ENCODE measurements around the gene UGT1A10.
"Not testable (repeated sequence)": the region's sequence is repeated elsewhere in the genome, so short reads cannot be mapped to it uniquely, and the experiment has no call there.

The UGT1A10 gene

GRCh38 chr2:233655943-233656342, 19.7 kb downstream of the UGT1A10 start:
- not testable (repeated sequence) for DNase-seq (ENCODE audit: low spot score)

- DNase-seq (ENCODE audit: low spot score) = no peak
Observed at GRCh38 chr2:233656443-233656842, 20.2 kb downstream of the UGT1A10 start.

- DNase-seq (ENCODE audit: low spot score) = no peak
Observed at GRCh38 chr2:233658610-233659009, 22.4 kb downstream of the UGT1A10 start.

- DNase-seq (ENCODE audit: low spot score) = no peak
Observed at GRCh38 chr2:233663911-233664310, 27.7 kb downstream of the UGT1A10 start.

GRCh38 chr2:233668605-233669260, 32.5 kb downstream of the UGT1A10 start:
- no peak for DNase-seq (ENCODE audit: low spot score)

- no peak for DNase-seq (ENCODE audit: low spot score)
Observed at GRCh38 chr2:233671290-233672161, 35.3 kb downstream of the UGT1A10 start, which contains the start of gene UGT1A9. TSS of gene UGT1A9 (plus strand) at chr2:233671898. CDS start at chr2:233671935, 37 bp downstream.

GRCh38 chr2:233672886-233673285, 36.6 kb downstream of the UGT1A10 start:
- no peak for DNase-seq (ENCODE audit: low spot score)

- no peak for DNase-seq (ENCODE audit: low spot score)
Observed at GRCh38 chr2:233673896-233674295, 37.6 kb downstream of the UGT1A10 start.

- no peak for DNase-seq (ENCODE audit: low spot score)
Observed at GRCh38 chr2:233674314-233674713, 38.1 kb downstream of the UGT1A10 start.

GRCh38 chr2:233674995-233675394, 38.7 kb downstream of the UGT1A10 start:
- DNase-seq (ENCODE audit: low spot score) = no peak

- no peak for DNase-seq (ENCODE audit: low spot score)
Observed at GRCh38 chr2:233676046-233676445, 39.8 kb downstream of the UGT1A10 start.

GRCh38 chr2:233679196-233679595, 42.9 kb downstream of the UGT1A10 start:
- no peak for DNase-seq (ENCODE audit: low spot score)

GRCh38 chr2:233680361-233681045, 44.3 kb downstream of the UGT1A10 start:
- no peak for DNase-seq (ENCODE audit: low spot score)

GRCh38 chr2:233681521-233682099, 45.4 kb downstream of the UGT1A10 start, which contains the start of gene UGT1A7:
TSS of gene UGT1A7 (plus strand) at chr2:233681901. CDS start at chr2:233681938, 37 bp downstream.
- DNase-seq (ENCODE audit: low spot score) = no peak

- no peak for DNase-seq (ENCODE audit: low spot score)
Observed at GRCh38 chr2:233684640-233685039, 48.4 kb downstream of the UGT1A10 start.

GRCh38 chr2:233686928-233687327, 50.7 kb downstream of the UGT1A10 start:
- no peak for DNase-seq (ENCODE audit: low spot score)

- DNase-seq (ENCODE audit: low spot score) = no peak
Observed at GRCh38 chr2:233688341-233688740, 52.1 kb downstream of the UGT1A10 start.

GRCh38 chr2:233689031-233689430, 52.8 kb downstream of the UGT1A10 start:
- no peak for DNase-seq (ENCODE audit: low spot score)

- DNase-seq (ENCODE audit: low spot score) = no peak
Observed at GRCh38 chr2:233689501-233689900, 53.3 kb downstream of the UGT1A10 start.

GRCh38 chr2:233690444-233690843, 54.2 kb downstream of the UGT1A10 start:
- no peak for DNase-seq (ENCODE audit: low spot score)

- DNase-seq (ENCODE audit: low spot score) = no peak
Observed at GRCh38 chr2:233691443-233692433, 55.5 kb downstream of the UGT1A10 start.

Measured in putamen (tissue), 1 donor.